ENCODE measurements around the gene AP5Z1. TPM values are rescaled to one million over a fixed set of nuclear protein-coding genes. Genes with fewer than 3 reads are reported as not detected.

AP5Z1 gene
- total RNA-seq, 3 donors from 2014 or later (not counting 1 experiment from before 2014, with no cell fraction given): 140 to 156 (median 143) TPM

GRCh38 chr7:4779118-4779517 is 3.7 kb downstream of the AP5Z1 start:
- intact Hi-C loops (cut with micrococcal nuclease): loop anchor here (5.0 kb wide), 1 partner anchor 137 kb away; no protein-coding TSS in a partner anchor
- H3K4me3 Mint-ChIP-seq: no peak overlapping the region
- no peaks in the 10 kb centered on the region for H3K36me3 Mint-ChIP-seq
- H3K4me1 Mint-ChIP-seq: peaks cover 31 to 34% of the 10 kb centered on the region in 2 donors
- Histone ChIP-seq H3K27me3 (ENCODE audit: control insufficient read depth, insufficient read depth, low read length) (no peaks in the 10 kb centered on the region), H3K9me3 (ENCODE audit: control insufficient read depth, insufficient read depth, low read length) (no peaks in the 10 kb centered on the region), H3K4me1 (ENCODE audit: control insufficient read depth, insufficient read depth, low read length) (peaks cover 25% of the 10 kb centered on the region), H3K27ac (ENCODE audit: low read length) (no peak overlapping the region), H3K36me3 (ENCODE audit: control insufficient read depth, insufficient read depth, low read length) (peaks cover 32% of the 10 kb centered on the region), H3K4me3 (ENCODE audit: low read length) (no peak overlapping the region)
- DNase-seq (no peak), ATAC-seq (no peak)
- no peak overlapping the region for H3K27ac Mint-ChIP-seq
- WGBS (ENCODE audit: insufficient coverage): no CpG with 5 or more reads among the region's 5 CpGs
- H3K9me3 Mint-ChIP-seq: no peaks in the 10 kb centered on the region
- H3K27me3 Mint-ChIP-seq (ENCODE audit: low read depth in 2 of 2): no peaks in the 10 kb centered on the region
- TF ChIP-seq CTCF (IDR thresholded peaks at IDR 0.05): no peak

GRCh38 chr7:4781366-4782069 is 6.1 kb downstream of the AP5Z1 start:
- Histone ChIP-seq H3K27ac (ENCODE audit: low read length) (no peak overlapping the region), H3K4me3 (ENCODE audit: low read length) (no peak overlapping the region), H3K36me3 (ENCODE audit: control insufficient read depth, insufficient read depth, low read length) (peaks cover 53% of the 10 kb centered on the region), H3K27me3 (ENCODE audit: control insufficient read depth, insufficient read depth, low read length) (no peaks in the 10 kb centered on the region), H3K9me3 (ENCODE audit: control insufficient read depth, insufficient read depth, low read length) (no peaks in the 10 kb centered on the region), H3K4me1 (ENCODE audit: control insufficient read depth, insufficient read depth, low read length) (peaks cover 9% of the 10 kb centered on the region)
- no peak for DNase-seq
- intact Hi-C loops (cut with micrococcal nuclease): no loop called here
- 97% methylated on average over 27 of the region's 27 CpGs for WGBS (ENCODE audit: insufficient coverage)
- no peak for ATAC-seq
- H3K27ac Mint-ChIP-seq: no peak overlapping the region
- H3K36me3 Mint-ChIP-seq: no peaks in the 10 kb centered on the region
- H3K9me3 Mint-ChIP-seq: no peaks in the 10 kb centered on the region
- H3K4me1 Mint-ChIP-seq: peaks cover 14 to 15% of the 10 kb centered on the region in 2 donors
- no peaks in the 10 kb centered on the region for H3K27me3 Mint-ChIP-seq (ENCODE audit: low read depth in 2 of 2)
- no peak for TF ChIP-seq CTCF (IDR thresholded peaks at IDR 0.05)
- H3K4me3 Mint-ChIP-seq: no peak overlapping the region

- peaks cover 5% of the 10 kb centered on the region for H3K4me1 ChIP-seq (ENCODE audit: control insufficient read depth, insufficient read depth, low read length)
- H3K27ac ChIP-seq (ENCODE audit: low read length): no peak overlapping the region
- intact Hi-C loops (cut with micrococcal nuclease): no loop called here
- H3K9me3 Mint-ChIP-seq: no peaks in the 10 kb centered on the region
- TF ChIP-seq CTCF (IDR thresholded peaks at IDR 0.05): no peak
- ATAC-seq: no peak
- H3K27me3 Mint-ChIP-seq (ENCODE audit: low read depth in 2 of 2): no peaks in the 10 kb centered on the region
- no peaks in the 10 kb centered on the region for H3K9me3 ChIP-seq (ENCODE audit: control insufficient read depth, insufficient read depth, low read length)
- H3K4me3 ChIP-seq (ENCODE audit: low read length): no peak overlapping the region
- H3K27ac Mint-ChIP-seq: no peak overlapping the region
- H3K4me1 Mint-ChIP-seq: peaks cover 8 to 9% of the 10 kb centered on the region in 2 donors
- peaks cover 61% of the 10 kb centered on the region for H3K36me3 ChIP-seq (ENCODE audit: control insufficient read depth, insufficient read depth, low read length)
- H3K36me3 Mint-ChIP-seq: no peaks in the 10 kb centered on the region
- no peaks in the 10 kb centered on the region for H3K27me3 ChIP-seq (ENCODE audit: control insufficient read depth, insufficient read depth, low read length)
- WGBS (ENCODE audit: insufficient coverage): 97% methylated on average over 36 of the region's 36 CpGs
- no peak for DNase-seq
- H3K4me3 Mint-ChIP-seq: no peak overlapping the region
Observed at GRCh38 chr7:4782333-4783291, 7.2 kb downstream of the AP5Z1 start.

Data from natural killer cell (primary cell).